Activated CD4-positive, alpha-beta T cell treated with anti-CD3 and anti-CD28 coated beads for 48 hours (primary cell): ENCODE results near the gene GNAO1.

Source experiments
- DNase-seq: peaks from one replicate; pipeline ENCODE4 v3.0.0-alpha.2; 2020

Gene GNAO1

DNA sequence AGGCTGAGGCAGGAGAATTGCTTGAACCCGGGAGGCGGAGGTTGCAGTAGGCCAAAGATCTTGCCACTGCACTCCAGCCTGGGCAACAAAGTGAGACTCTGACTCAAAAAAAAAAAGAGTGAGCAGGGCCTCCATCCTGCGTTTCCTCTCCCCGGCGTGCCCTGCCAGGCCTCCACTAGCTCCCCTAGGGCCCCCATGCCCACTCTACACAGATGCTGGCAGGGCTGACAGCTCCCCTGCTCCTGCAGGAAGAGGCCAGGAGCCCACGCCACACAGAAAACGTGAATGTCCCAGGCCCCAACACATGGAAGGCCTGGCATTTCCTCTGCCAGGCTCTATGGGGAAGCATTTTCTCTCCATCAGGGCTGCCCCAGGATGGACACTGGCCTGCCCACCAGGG is 124.7 kb downstream of the GNAO1 start:
- no peak for DNase-seq

GRCh38 chr16:56316545-56316944 is 125.3 kb downstream of the GNAO1 start:
- DNase-seq, result no peak

DNA sequence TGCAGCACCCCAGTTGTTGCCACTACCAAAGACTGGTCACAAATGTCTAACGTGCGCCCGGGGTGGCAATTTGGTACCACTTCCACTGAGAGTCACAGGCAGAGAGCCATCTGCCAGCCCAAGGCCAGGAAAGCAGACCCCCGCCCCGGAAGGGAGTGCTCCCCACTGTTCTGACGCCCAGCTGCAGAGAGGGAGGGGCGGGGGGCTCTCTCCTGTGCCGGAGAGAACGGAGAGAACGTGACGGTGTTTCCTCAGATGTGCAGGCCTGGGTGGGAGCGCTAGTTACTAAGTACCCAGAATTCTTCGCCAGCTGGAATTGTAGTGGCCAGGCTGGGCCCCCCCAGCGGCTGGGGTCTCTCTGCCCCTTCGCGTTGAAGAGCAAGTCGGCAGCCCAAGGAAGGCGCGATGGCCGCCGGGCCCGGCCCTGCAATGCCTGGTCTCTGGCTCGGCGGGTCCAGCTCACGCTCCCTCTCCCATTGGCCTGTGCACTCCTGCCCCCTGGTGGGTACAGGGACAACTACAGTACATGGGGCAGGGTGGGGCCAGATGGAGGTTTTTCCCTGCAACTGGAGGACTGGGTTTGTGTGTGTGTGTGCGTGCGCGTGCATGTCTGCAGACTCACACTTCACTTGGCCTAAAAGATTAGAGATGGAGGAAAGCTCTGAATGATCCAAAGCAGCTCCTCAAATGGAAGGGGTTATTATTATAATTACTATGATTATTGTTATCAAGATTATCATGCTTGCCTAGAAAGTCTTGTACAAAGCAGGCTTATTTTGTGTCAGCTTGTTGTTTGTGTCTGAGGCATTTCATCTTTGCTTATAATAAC is 126.9 kb downstream of the GNAO1 start:
- DNase-seq, result peak; percentile 86

GRCh38 chr16:56318827-56319140 is 127.5 kb downstream of the GNAO1 start:
- DNase-seq, result no peak

GRCh38 chr16:56319376-56319775 is 128.1 kb downstream of the GNAO1 start:
- DNase-seq, result no peak

- no peak for DNase-seq
Observed at GRCh38 chr16:56320056-56320455, 128.8 kb downstream of the GNAO1 start.

DNA sequence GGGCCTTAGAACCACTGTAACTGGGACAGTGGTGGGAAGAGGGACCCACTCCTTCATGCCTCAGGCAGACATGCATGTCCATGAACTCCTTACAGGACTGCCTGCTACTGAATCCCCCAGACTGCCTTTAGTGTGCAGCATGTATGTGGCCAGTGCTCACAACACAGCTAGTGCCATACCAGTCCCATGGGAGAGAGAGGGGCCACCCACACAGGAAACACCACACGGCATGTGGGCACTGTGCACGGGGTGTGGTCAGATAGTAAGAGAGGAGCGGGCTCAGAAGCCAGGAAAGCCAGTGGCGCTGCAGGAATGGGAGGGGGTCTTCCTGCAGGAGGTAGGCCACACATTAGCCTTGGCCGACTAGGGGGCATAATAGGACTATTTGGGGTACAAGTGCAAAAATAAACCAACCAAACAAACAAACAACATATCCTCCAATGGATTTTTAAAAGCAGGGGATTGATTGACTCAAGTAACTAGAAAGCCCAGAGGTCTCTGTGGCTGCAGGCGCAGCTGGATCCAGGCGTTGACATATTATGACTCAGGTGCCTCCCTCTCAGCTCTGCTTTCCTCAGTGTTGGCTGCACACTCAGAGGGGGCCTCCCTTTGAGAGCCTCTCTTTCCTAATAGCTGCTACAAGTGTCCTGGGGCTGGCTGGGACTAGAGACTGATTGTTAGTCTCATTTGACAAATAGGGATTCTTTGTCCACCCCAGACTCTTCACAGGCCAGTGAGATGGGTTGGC is 129.7 kb downstream of the GNAO1 start:
- no peak for DNase-seq

DNA sequence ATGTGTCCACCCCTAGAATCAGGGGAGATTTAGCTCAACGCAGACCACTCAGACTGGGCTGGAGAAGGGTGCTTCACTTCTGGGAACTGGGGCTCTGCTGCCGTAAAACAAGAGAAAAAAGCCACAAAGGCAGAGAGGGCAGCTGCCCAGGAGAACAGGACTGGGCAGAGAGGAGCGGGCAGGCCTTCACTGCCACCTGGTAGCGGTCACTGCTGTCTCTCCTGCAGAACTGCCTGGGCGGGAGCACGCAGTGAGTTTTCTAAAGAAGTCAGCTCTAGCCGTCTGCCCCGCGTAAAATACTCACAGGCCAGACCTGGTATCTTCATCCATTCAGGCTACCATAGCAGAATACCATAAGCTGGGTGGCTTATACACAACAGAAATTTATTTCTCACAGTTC is 130.3 kb downstream of the GNAO1 start:
- no peak for DNase-seq

GRCh38 chr16:56324406-56324805 is 133.1 kb downstream of the GNAO1 start:
- no peak for DNase-seq

DNA sequence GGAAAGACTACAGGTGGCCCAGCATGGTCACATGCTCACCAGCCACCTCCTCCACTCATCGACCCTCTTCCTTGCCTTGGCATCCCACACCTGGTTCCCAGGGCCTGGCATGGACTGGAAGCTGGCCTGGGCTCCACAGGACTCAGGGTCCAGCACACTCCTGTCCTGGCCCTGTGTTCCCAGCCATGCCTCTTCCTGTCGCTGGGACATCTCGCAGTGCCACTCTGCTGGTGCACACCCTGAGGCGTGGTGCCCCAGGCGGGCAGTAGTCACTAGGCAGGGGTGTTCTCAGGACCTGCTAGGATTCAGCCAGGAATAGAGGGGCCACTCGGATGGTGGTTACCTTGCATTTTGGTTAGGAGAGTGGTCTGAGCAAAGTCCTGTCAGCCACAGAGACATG is 134.7 kb downstream of the GNAO1 start:
- no peak for DNase-seq

- DNase-seq, result no peak
Observed at GRCh38 chr16:56327071-56327928, 136.0 kb downstream of the GNAO1 start.

GRCh38 chr16:56327929-56328258 is 136.6 kb downstream of the GNAO1 start:
- DNase-seq, result no peak

DNA sequence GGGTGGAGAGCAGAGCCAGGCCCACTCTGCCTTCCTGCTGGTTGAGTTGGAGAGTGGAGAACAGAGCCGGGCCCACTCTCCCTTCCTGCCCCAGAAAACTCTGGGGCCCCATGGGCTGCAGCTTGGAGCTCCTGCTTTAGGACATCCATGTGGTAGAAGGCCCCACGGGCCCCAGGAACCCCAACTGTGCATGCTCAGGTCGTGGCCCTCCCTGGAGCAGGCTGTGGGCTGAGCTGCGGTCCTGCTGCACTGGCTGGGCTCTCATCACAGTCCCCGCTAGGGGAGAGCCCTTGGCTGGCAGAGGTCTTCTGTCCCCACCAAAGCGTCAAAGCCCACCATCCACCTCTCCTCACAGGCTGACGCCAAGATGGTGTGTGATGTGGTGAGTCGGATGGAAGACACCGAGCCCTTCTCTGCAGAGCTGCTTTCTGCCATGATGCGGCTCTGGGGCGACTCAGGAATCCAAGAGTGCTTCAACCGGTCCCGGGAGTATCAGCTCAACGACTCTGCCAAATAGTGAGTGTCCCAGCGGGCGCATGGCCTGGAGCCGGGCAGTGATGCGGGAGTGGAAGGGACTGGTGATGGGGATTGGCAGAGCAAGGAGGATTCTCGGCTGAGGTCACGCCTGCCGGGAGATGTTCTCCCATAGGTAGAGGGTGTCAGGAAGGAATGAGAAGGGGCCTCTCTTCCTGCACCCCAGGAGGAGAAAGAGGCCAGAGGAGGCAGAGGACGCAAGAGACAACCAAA is 137.2 kb downstream of the GNAO1 start:
- DNase-seq, result no peak

DNA sequence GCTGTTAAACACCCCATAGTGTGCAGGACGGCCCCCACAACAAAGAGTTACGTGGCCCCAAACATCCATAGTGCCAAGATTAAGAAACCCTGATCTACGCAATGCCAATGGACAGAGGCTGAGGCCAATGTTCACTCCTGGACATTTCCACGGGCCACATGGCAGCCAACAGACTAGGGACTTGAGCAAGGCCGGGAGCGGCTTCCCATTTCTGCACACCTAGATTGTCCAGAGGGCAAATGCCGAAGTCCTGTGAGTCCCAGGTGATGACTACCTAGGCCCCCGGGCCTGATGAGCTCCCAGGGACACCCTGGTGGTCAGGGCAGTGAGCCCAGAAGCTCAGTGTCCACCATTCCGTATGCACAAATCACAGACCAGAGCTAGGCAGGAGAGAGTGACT is 138.6 kb downstream of the GNAO1 start:
- DNase-seq, result no peak

- no peak for DNase-seq
Observed at GRCh38 chr16:56330476-56330875, 139.2 kb downstream of the GNAO1 start.

GRCh38 chr16:56331399-56331798 is 140.1 kb downstream of the GNAO1 start:
- no peak for DNase-seq

DNA sequence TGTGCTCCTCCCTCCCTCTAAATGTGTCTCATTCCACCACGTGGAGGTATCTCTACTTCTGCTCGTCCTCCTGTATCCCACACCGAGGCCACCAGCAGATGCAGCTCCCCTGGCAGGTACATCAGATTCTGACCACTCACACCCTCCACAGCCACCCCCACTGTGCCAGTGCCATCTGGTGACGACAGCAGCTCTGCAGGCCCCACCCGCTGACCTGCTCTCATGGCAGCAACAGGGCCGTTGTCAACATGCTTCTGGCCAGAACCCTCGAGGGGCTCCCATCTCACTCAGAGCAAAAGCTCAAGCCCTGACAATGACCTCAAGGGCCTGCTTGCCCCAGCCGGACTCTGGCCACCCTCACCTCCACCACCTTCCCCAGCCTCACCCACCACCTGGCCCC is 140.6 kb downstream of the GNAO1 start:
- DNase-seq, result no peak

DNA sequence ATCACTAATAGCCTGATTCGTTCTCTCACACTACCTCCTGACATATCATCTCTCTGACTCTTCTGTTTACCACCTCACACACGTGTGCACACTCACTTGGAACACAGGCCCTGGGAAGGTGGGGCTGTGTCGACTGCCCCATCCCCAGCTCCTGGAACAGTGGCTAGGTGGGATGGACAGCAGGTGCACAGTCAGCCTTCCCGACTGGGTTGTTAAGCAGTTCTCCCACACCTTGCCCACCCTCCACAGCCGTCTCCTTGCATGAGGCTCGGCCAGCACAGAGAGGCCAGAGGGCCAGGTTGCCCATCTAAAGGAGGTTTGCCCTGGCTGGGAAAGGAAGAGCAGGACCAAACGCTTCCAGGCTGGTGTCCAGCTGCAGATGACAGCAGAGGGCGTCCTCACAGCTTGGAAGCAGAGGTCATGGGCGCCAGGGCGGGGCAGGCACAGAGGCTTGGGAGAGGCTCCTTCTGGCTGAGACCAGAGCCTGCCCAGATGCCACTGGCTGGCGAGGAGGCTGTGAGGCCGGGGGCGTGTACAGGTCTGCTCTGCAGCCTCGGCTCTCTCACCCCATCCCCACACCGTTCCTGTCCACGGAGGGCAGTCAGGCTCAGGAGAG is 141.3 kb downstream of the GNAO1 start:
- no peak for DNase-seq

DNA sequence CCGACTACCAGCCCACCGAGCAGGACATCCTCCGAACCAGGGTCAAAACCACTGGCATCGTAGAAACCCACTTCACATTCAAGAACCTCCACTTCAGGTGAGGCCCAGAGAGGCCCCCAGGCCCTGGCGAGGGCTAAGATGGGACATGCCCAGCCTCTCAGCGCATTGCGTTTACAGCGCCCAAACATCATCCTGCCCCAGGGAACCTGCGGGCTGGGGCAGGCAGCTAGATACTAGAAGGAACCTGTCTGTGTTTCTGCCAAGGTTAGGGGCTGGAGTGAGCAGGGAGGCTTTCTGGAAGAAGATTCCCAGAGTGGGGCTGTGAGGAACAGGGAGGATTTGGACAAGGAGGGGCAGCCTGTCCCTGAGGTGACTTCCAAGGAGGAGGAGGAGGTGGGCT is 143.5 kb downstream of the GNAO1 start:
- no peak for DNase-seq

- no peak for DNase-seq
Observed at GRCh38 chr16:56336071-56336688, 144.9 kb downstream of the GNAO1 start.

DNA sequence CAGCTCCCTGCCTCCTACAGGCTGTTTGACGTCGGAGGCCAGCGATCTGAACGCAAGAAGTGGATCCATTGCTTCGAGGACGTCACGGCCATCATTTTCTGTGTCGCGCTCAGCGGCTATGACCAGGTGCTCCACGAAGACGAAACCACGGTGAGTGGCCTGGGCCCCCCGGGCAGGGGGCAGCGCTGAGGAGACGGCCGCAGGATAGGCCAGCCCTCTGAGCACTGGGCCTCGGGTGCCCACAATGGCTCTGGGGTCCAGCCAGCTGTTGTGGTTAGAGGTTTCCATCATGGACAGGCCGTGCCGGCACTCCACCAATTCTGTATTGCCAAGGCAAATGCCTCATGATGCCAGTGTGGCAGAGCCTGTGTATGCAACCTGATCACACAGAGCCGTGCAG is 145.4 kb downstream of the GNAO1 start:
- no peak for DNase-seq
